Stimulated activated CD4-positive, alpha-beta T cell treated with anti-CD3 and anti-CD28 coated beads, Interleukin-1b, Interleukin-23, amount 100 ng/mL, for 24 hours (primary cell): ENCODE data around the gene ZDHHC8.

Experiments
- DNase-seq, 4 experiments: peaks; one replicate each; pipeline ENCODE4 v3.0.0-alpha.2; 2020; ENCODE audit warnings: low read depth in 4 of 4, low spot score in 1 of 4

Gene ZDHHC8

GRCh38 chr22:20113551-20114310, 17.9 kb upstream of the ZDHHC8 start:
- DNase-seq = no peak

DNA sequence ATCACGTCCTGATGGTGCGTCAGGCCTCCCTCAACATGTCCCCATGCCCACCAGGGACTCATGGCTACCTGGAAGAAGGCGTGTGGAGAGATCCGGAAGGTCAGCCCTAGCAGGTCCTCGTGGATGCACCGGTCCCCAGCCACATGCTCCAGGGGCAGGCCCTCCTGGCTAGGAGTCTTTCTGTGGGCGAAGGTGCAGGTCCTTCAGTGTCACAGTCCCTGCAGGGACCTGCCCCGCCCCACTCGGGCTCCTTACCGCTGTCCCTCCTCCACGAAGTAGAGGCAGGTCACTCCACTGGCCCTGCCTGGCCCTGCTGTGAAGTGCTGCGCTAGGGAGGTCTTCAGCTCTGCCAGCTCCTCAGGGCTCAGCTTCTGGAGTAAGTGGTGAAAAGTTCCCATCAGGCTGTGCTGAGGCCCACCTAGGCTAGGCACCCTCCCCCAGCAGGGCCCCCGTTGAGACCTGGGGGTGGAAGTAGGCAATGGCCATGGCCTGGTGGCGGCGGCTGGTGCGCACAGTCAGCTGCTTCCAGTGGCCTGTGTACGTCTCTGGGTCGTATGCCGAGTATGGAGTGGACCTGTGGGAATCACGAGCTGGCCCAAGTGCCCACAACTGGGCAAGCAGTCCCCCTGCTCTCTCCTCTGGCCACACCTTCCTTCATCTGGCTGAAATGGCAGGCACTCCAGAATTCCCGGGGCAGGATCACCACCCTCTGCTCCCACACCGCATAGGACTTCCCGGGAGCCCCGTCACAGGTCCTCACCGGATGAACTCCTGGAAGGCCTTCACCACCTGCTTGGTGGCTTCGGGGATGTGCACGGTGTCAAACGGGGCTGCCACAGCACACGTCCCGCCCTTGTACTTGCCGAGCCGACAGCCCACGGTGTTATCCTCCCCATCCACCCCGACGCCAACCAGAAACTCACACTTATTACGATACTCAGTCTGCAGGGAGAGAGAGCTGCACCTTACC, 16.8 kb upstream of the ZDHHC8 start:
- no peak for DNase-seq

DNA sequence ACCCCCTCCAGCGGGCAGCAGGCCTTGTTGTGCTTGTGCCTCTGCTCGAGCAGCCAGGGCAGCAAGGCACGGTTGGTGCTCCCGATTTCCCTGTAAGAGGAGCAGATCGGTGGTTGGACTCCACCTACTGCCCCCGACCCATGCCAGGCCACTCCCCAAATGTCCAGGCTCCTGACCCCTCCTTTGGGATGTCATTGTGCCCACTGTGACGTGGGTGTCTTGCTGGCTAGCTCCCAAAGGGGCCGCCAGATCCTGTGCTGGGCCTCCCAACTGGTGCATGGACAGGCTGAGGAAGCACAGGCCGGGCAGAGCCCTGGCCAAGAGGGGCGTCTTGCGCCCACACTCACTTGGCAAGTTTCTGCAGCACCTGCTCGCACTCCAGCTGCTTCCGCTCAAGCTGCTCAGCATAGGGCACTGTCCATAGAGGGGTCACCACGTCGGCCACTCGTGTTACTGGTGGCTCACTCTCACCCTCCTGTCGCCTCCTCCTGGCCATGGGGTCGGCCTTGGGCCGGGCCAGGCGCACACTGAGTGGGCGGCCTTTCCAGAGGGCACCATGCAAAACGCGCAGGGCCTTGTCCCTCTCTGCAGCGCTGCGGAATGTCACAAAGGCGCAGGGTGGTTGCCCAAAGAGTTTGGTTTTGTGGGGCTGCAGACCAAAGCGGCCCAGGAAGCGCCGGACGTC, 15.8 kb upstream of the ZDHHC8 start, which contains the start of gene RANBP1:
TSS of gene RANBP1 (plus strand) at position 414 of the 685 bp plus-strand sequence. CDS start at position 495, 81 bp downstream.
- no peak for DNase-seq

- no peak for DNase-seq
Observed at GRCh38 chr22:20116376-20116950, 15.1 kb upstream of the ZDHHC8 start.

DNA sequence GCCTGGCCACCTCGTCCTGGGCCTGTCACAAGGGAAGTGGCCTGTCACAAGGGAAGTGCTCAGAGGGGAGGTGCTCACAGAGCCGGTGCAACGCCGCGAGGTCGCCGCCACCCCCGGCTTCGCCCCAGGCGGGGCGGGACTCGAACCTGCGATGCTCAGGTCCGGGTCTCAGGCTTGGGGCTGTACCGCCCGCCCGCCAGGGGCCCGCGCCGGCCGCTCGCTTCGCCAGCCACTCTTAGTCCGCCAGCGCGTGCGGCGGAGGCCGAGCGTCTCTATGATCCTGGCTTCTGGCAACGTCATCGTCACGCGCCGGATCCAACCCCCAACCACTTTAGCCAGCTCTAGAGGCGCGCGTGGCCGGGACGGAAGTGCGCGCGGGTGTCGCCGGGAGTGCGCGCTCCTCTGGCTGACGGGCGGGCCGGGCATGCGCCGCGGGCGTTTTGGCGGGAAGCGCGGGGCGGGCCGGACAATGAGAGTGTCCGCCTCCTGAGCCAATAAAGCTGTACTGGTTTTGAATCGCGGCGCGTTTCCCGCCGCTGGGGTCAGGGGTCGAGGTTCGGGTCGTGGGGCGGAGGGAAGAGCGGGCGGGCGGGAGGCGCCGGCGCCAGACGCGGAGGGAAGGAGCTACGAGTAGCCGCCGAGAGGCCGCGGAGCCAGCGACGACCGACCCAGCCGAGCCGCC, 14.5 kb upstream of the ZDHHC8 start, which contains the start of gene TRMT2A:
TSS of gene TRMT2A (minus strand) at position 276 of the 682 bp plus-strand sequence. CDS start 320 bp downstream, outside the sequence.
- peak; percentile 89 to 96 (median 94) for DNase-seq

DNA sequence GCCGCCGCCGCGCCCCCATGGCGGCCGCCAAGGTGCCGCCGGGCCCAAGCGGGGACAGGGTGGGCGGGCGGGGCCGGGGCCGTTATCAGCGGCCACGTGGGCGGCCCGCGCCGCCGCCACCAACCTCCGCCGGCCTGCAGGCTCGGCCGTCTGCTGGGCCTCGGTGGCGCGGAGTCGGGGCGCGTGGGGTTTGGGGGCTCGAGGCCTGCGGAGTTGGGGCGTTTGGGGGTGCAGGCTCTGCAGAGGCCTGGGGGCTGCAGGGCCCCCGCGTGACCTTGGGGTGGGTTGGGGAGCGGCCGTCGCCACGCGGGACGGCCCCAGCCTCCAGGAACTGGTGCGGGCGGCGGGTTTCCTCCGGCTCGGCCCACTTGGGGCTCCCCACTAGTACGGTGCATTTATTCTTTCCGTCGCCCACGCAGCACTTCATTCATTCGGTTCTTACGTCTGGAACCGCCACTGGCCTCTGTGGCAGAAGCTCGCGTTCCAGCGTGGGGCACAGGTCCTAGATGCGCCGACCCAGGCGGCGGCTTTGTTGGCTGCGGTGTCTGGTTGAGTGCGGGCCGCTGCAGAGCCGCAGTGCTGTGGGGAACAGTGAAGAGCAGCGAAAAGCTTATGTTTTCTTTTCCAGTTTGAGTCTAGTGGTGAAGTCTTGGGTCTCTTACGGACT, 13.8 kb upstream of the ZDHHC8 start:
- DNase-seq = peak; percentile 57 to 78 (median 68)

GRCh38 chr22:20118300-20119020, 13.1 kb upstream of the ZDHHC8 start:
- DNase-seq = no peak

- no peak for DNase-seq
Observed at GRCh38 chr22:20121856-20122415, 9.7 kb upstream of the ZDHHC8 start.

- DNase-seq = no peak
Observed at GRCh38 chr22:20123366-20124082, 8.1 kb upstream of the ZDHHC8 start.

DNA sequence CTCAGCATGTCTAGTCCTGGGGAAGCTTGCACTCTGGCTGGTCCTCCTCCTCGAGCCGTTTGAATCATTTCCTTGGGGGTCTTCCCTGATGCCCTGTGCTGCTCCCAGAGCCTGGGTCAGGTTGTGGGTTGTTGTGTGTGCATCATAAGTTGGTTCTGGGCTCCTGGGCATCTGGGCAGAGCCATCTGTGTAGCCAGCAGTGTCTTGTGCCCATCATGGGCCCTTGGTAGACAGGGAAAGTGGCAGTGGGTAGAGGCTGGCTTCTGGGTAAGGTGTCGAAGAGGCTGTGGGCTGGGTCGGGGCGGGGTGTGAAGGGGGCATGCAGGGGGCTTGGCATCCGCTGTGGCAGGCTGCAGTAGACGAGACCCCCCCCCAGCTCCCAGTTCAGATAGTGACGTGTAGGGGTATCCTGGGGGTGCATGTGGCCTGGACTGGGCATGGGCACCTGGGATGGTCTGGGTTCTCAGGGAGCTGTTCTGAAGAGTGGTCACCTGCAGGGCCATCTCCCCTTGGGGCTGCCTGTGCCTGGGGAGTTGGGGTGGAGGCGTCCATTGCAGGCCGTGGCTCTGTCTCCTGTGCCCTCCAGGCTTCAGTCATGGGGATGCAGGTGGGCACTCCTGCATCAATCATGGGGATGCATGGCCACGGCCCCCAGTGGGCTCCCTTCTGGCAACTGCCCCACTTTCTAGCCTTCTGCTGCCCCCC, 7.4 kb upstream of the ZDHHC8 start:
- no peak for DNase-seq

GRCh38 chr22:20125201-20126174, 6.1 kb upstream of the ZDHHC8 start:
- no peak for DNase-seq

GRCh38 chr22:20126284-20127029, 5.1 kb upstream of the ZDHHC8 start:
- no peak for DNase-seq

GRCh38 chr22:20127318-20127868, 4.2 kb upstream of the ZDHHC8 start:
- DNase-seq = no peak

GRCh38 chr22:20127869-20128618, 3.6 kb upstream of the ZDHHC8 start:
- no peak for DNase-seq

- DNase-seq = no peak
Observed at GRCh38 chr22:20128619-20128901, 3.0 kb upstream of the ZDHHC8 start.
